AG09309 (cell line): ENCODE measurements around the gene ATP1A4.

ENCODE experiments used
- DNase-seq: peaks from one replicate; pipeline ENCODE4 v3.0.0-alpha.2; 2010; ENCODE audit warnings: low read depth
- H3K4me3 ChIP-seq: 2 replicates; pipeline ENCODE4 v1.5.1; 2011; ENCODE audit warnings: mild to moderate bottlenecking, low read depth, low read length, moderate library complexity; ENCODE audit not compliant: control insufficient read depth
- CTCF ChIP-seq: IDR thresholded peaks from 2 replicates; pipeline ENCODE4 v1.5.1; 2011; ENCODE audit warnings: mild to moderate bottlenecking, low read depth, low read length, inconsistent platforms; ENCODE audit not compliant: insufficient read depth, control insufficient read depth; ENCODE audit errors: missing control alignments

The ATP1A4 gene

GRCh38 chr1:160226623-160227022 is 75.2 kb downstream of the ATP1A4 start:
- no peak for DNase-seq
- no peak for TF ChIP-seq CTCF
- H3K4me3 ChIP-seq = no peak overlapping the region

- no peak overlapping the region for H3K4me3 ChIP-seq
These were observed 75.6 kb downstream of the ATP1A4 start for GRCh38 chr1:160227034-160227433.

GRCh38 chr1:160227561-160227960 is 76.2 kb downstream of the ATP1A4 start:
- TF ChIP-seq CTCF = no peak
- no peak overlapping the region for H3K4me3 ChIP-seq
- no peak for DNase-seq

More at GRCh38 chr1:160227034-160227433, 75.6 kb downstream of the ATP1A4 start:
- TF ChIP-seq CTCF = no peak
- DNase-seq = no peak

GRCh38 chr1:160228431-160228830 is 77.0 kb downstream of the ATP1A4 start:
- no peak overlapping the region for H3K4me3 ChIP-seq
- no peak for DNase-seq
- no peak for TF ChIP-seq CTCF

GRCh38 chr1:160232911-160233310 is 81.5 kb downstream of the ATP1A4 start:
- no peak overlapping the region for H3K4me3 ChIP-seq
- TF ChIP-seq CTCF = no peak
- DNase-seq = no peak
